WTC11 (cell line): ENCODE results near the gene PARP12. TPM values are rescaled to one million over a fixed set of nuclear protein-coding genes. Genes with fewer than 3 reads are reported as not detected.

ENCODE experiments used
- ATAC-seq: fragments of 200-7000 bp; cut with Tn5 transposase; 2 replicates; pipeline ENCODE4 v1.10.0; 2021; ENCODE audit warnings: mild to moderate bottlenecking, moderate library complexity
- CTCF ChIA-PET: fragments of 300-600 bp; sonication (Branson Sonifier 250); formaldehyde crosslinking; loops from one replicate; lab custom pipeline; 2021; ENCODE audit warnings: antibody characterized with exemption; lab: Charles Lee
- POLR2A ChIA-PET: fragments of 350-600 bp; sonication (Branson Sonifier 250); formaldehyde crosslinking; loops from one replicate; lab custom pipeline; 2021; ENCODE audit warnings: antibody characterized with exemption; lab: Charles Lee
- DNase-seq: peaks from one replicate; pipeline ENCODE4 v3.0.0; 2021; ENCODE audit warnings: low spot score
- H3K27ac Mint-ChIP-seq: 2 replicates; pipeline ENCODE4 v1.8.0; 2021; ENCODE audit warnings: mixed read lengths
- H3K27me3 Mint-ChIP-seq: 2 replicates; pipeline ENCODE4 v1.8.0; 2021; ENCODE audit warnings: low read depth, mild to moderate bottlenecking, moderate library complexity, mixed read lengths
- H3K36me3 Mint-ChIP-seq: 2 replicates; pipeline ENCODE4 v1.8.0; 2021; ENCODE audit warnings: mixed read lengths
- H3K4me1 Mint-ChIP-seq: 2 replicates; pipeline ENCODE4 v1.8.0; 2022; ENCODE audit warnings: mixed read lengths
- H3K4me3 Mint-ChIP-seq: 2 replicates; pipeline ENCODE4 v1.8.0; 2021; ENCODE audit warnings: mild to moderate bottlenecking, moderate library complexity, mixed read lengths
- H3K9me3 Mint-ChIP-seq: 2 replicates; pipeline ENCODE4 v1.8.0; 2021; ENCODE audit warnings: mixed read lengths
- ATF3 ChIP-seq: sonication (generic); formaldehyde crosslinking; conservative IDR thresholded peaks from 2 replicates; pipeline ENCODE4 v1.8.1; 2022; ENCODE audit warnings: mild to moderate bottlenecking, missing genetic modification reagents
- CBFB ChIP-seq: sonication (generic); formaldehyde crosslinking; IDR thresholded peaks from 2 replicates; pipeline ENCODE4 v1.8.1; 2022; ENCODE audit warnings: mild to moderate bottlenecking, low read depth, missing genetic modification reagents
- ERG ChIP-seq: fragments of 250-450 bp; sonication (Bioruptor Pico); IDR thresholded peaks from 2 replicates; pipeline ENCODE4 v1.8.0; 2021; ENCODE audit warnings: mild to moderate bottlenecking
- GTF2I ChIP-seq: fragments of 250-450 bp; sonication (Bioruptor Pico); conservative IDR thresholded peaks from 2 replicates; pipeline ENCODE4 v1.4.0; 2021; ENCODE audit warnings: mild to moderate bottlenecking
- JAZF1 ChIP-seq: fragments of 250-450 bp; sonication (Bioruptor Pico); IDR thresholded peaks from 2 replicates; pipeline ENCODE4 v1.9.0; 2021; ENCODE audit warnings: moderate library complexity, mild to moderate bottlenecking, inconsistent platforms
- MLX ChIP-seq: sonication (generic); formaldehyde crosslinking; IDR thresholded peaks from 2 replicates; pipeline ENCODE4 v1.8.1; 2023; ENCODE audit warnings: mild to moderate bottlenecking, missing genetic modification reagents, moderate library complexity
- MYBL2 ChIP-seq: sonication (generic); formaldehyde crosslinking; IDR thresholded peaks from 2 replicates; pipeline ENCODE4 v1.8.1; 2023; ENCODE audit warnings: mild to moderate bottlenecking, moderate library complexity, missing genetic modification reagents
- NFATC4 ChIP-seq: fragments of 250-450 bp; sonication (Bioruptor Pico); IDR thresholded peaks from 2 replicates; pipeline ENCODE4 v1.9.0; 2021; ENCODE audit warnings: mild to moderate bottlenecking
- NFE2L1 ChIP-seq: sonication (generic); formaldehyde crosslinking; IDR thresholded peaks from 2 replicates; pipeline ENCODE4 v1.8.1; 2023; ENCODE audit warnings: missing genetic modification reagents
- NFYB ChIP-seq: sonication (generic); formaldehyde crosslinking; conservative IDR thresholded peaks from 2 replicates; pipeline ENCODE4 v1.8.0; 2022; ENCODE audit warnings: low read depth, missing genetic modification reagents
- NR1H2 ChIP-seq: sonication (generic); formaldehyde crosslinking; IDR thresholded peaks from 2 replicates; pipeline ENCODE4 v1.9.0; 2021; ENCODE audit warnings: mild to moderate bottlenecking, moderate library complexity, missing genetic modification reagents
- STAT6 ChIP-seq: sonication (generic); formaldehyde crosslinking; conservative IDR thresholded peaks from 2 replicates; pipeline ENCODE4 v1.8.1; 2023; ENCODE audit warnings: mild to moderate bottlenecking, low read depth, missing genetic modification reagents, moderate library complexity
- TEAD1 ChIP-seq: sonication (generic); formaldehyde crosslinking; IDR thresholded peaks from 2 replicates; pipeline ENCODE4 v1.8.0; 2022; ENCODE audit warnings: mild to moderate bottlenecking, missing genetic modification reagents
- ZBTB21 ChIP-seq: sonication (generic); formaldehyde crosslinking; IDR thresholded peaks from 2 replicates; pipeline ENCODE4 v1.8.1; 2023; ENCODE audit warnings: mild to moderate bottlenecking, missing genetic modification reagents, borderline replicate concordance
- ZMAT4 ChIP-seq: fragments of 250-450 bp; sonication (Bioruptor Pico); IDR thresholded peaks from 2 replicates; pipeline ENCODE4 v1.9.0; 2021; ENCODE audit warnings: mild to moderate bottlenecking
- ZNF138 ChIP-seq: sonication (generic); formaldehyde crosslinking; conservative IDR thresholded peaks from 2 replicates; pipeline ENCODE4 v1.8.1; 2022; ENCODE audit warnings: mild to moderate bottlenecking, moderate library complexity, missing genetic modification reagents
- total RNA-seq: library from RNA; stranded (reverse); gene quantifications from 3 replicates; pipeline ENCODE4 v1.2.3, GENCODE V29; 2021
- TF ChIP-seq, protein P1 (sequence below): sonication (generic); formaldehyde crosslinking; IDR thresholded peaks from 2 replicates; pipeline ENCODE4 v1.8.0; 2023; ENCODE audit warnings: missing genetic modification reagents, mild to moderate bottlenecking, borderline replicate concordance
- TF ChIP-seq, protein P2 (sequence below): fragments of 250-450 bp; sonication (Bioruptor Pico); IDR thresholded peaks from 2 replicates; pipeline ENCODE4 v2.1.2; 2022; ENCODE audit warnings: mild to moderate bottlenecking, moderate library complexity
- TF ChIP-seq, protein P3 (sequence below): fragments of 250-450 bp; sonication (Bioruptor Pico); IDR thresholded peaks from 2 replicates; pipeline ENCODE4 v1.9.0; 2021; ENCODE audit warnings: mild to moderate bottlenecking
- TF ChIP-seq, protein P4 (sequence below): sonication (generic); formaldehyde crosslinking; IDR thresholded peaks from 2 replicates; pipeline ENCODE4 v1.8.1; 2023; ENCODE audit warnings: mild to moderate bottlenecking, missing genetic modification reagents

PARP12 gene
- total RNA-seq, 1 experiment from 2014 or later = 9.1 TPM

DNA sequence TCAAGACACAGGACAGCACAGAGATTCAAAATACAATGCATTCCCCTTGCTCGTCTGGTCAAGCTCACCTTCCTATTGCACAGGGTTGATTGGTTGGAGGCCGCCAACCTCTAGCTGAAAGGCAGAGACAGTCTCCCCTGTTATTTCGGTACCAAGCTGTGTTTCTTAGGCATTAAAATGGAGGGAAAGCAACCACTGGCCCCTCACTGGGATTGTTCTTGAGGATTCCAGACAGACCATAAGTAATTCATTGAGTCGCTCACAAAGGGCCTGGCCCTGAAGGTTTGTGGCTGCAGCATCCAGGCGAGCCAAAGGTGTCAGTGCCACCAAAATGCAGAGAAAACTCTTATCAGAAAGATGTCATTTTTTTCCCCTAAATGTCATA, 81.2 kb downstream of the PARP12 start:
- DNase-seq (no peak), ATAC-seq (peak; percentile 64)
- no peak overlapping the region for H3K27ac Mint-ChIP-seq
- ChIA-PET CTCF (no interaction called here), POLR2A (no interaction called here)
- H3K36me3 Mint-ChIP-seq = no peaks in the 10 kb centered on the region
- TF ChIP-seq JAZF1 (CRISPR knock-in tag) (no peak), NFATC4 (CRISPR knock-in tag) (no peak), TEAD1 (CRISPR knock-in tag) (no peak), ERG (CRISPR knock-in tag) (no peak), ZBTB21 (CRISPR knock-in tag) (no peak), ZNF138 (CRISPR knock-in tag) (no peak), ZMAT4 (CRISPR knock-in tag) (no peak), MYBL2 (no peak), STAT6 (CRISPR knock-in tag) (no peak), CBFB (no peak), NR1H2 (no peak), NFYB (CRISPR knock-in tag) (no peak), ATF3 (CRISPR knock-in tag) (no peak), GTF2I (CRISPR knock-in tag) (no peak), MLX (no peak), NFE2L1 (CRISPR knock-in tag) (no peak)
- TF ChIP-seq, protein P1, sequence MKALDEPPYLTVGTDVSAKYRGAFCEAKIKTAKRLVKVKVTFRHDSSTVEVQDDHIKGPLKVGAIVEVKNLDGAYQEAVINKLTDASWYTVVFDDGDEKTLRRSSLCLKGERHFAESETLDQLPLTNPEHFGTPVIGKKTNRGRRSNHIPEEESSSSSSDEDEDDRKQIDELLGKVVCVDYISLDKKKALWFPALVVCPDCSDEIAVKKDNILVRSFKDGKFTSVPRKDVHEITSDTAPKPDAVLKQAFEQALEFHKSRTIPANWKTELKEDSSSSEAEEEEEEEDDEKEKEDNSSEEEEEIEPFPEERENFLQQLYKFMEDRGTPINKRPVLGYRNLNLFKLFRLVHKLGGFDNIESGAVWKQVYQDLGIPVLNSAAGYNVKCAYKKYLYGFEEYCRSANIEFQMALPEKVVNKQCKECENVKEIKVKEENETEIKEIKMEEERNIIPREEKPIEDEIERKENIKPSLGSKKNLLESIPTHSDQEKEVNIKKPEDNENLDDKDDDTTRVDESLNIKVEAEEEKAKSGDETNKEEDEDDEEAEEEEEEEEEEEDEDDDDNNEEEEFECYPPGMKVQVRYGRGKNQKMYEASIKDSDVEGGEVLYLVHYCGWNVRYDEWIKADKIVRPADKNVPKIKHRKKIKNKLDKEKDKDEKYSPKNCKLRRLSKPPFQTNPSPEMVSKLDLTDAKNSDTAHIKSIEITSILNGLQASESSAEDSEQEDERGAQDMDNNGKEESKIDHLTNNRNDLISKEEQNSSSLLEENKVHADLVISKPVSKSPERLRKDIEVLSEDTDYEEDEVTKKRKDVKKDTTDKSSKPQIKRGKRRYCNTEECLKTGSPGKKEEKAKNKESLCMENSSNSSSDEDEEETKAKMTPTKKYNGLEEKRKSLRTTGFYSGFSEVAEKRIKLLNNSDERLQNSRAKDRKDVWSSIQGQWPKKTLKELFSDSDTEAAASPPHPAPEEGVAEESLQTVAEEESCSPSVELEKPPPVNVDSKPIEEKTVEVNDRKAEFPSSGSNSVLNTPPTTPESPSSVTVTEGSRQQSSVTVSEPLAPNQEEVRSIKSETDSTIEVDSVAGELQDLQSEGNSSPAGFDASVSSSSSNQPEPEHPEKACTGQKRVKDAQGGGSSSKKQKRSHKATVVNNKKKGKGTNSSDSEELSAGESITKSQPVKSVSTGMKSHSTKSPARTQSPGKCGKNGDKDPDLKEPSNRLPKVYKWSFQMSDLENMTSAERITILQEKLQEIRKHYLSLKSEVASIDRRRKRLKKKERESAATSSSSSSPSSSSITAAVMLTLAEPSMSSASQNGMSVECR (CRISPR knock-in tag) = no peak
- TF ChIP-seq, protein P2, sequence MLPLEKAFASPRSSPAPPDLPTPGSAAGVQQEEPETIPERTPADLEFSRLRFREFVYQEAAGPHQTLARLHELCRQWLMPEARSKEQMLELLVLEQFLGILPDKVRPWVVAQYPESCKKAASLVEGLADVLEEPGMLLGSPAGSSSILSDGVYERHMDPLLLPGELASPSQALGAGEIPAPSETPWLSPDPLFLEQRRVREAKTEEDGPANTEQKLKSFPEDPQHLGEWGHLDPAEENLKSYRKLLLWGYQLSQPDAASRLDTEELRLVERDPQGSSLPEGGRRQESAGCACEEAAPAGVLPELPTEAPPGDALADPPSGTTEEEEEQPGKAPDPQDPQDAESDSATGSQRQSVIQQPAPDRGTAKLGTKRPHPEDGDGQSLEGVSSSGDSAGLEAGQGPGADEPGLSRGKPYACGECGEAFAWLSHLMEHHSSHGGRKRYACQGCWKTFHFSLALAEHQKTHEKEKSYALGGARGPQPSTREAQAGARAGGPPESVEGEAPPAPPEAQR (CRISPR knock-in tag) = no peak
- TF ChIP-seq, protein P3, sequence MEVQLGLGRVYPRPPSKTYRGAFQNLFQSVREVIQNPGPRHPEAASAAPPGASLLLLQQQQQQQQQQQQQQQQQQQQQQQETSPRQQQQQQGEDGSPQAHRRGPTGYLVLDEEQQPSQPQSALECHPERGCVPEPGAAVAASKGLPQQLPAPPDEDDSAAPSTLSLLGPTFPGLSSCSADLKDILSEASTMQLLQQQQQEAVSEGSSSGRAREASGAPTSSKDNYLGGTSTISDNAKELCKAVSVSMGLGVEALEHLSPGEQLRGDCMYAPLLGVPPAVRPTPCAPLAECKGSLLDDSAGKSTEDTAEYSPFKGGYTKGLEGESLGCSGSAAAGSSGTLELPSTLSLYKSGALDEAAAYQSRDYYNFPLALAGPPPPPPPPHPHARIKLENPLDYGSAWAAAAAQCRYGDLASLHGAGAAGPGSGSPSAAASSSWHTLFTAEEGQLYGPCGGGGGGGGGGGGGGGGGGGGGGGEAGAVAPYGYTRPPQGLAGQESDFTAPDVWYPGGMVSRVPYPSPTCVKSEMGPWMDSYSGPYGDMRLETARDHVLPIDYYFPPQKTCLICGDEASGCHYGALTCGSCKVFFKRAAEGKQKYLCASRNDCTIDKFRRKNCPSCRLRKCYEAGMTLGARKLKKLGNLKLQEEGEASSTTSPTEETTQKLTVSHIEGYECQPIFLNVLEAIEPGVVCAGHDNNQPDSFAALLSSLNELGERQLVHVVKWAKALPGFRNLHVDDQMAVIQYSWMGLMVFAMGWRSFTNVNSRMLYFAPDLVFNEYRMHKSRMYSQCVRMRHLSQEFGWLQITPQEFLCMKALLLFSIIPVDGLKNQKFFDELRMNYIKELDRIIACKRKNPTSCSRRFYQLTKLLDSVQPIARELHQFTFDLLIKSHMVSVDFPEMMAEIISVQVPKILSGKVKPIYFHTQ (CRISPR knock-in tag) = no peak
- TF ChIP-seq, protein P4, sequence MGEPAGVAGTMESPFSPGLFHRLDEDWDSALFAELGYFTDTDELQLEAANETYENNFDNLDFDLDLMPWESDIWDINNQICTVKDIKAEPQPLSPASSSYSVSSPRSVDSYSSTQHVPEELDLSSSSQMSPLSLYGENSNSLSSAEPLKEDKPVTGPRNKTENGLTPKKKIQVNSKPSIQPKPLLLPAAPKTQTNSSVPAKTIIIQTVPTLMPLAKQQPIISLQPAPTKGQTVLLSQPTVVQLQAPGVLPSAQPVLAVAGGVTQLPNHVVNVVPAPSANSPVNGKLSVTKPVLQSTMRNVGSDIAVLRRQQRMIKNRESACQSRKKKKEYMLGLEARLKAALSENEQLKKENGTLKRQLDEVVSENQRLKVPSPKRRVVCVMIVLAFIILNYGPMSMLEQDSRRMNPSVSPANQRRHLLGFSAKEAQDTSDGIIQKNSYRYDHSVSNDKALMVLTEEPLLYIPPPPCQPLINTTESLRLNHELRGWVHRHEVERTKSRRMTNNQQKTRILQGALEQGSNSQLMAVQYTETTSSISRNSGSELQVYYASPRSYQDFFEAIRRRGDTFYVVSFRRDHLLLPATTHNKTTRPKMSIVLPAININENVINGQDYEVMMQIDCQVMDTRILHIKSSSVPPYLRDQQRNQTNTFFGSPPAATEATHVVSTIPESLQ (CRISPR knock-in tag) = no peak
- no peaks in the 10 kb centered on the region; the same call in 1 of the 2 replicates for H3K27me3 Mint-ChIP-seq
- H3K9me3 Mint-ChIP-seq = no peaks in the 10 kb centered on the region
- H3K4me3 Mint-ChIP-seq = no peak overlapping the region
- H3K4me1 Mint-ChIP-seq = peaks cover 24% of the 10 kb centered on the region
